HG03039 (cell line): ENCODE results near the gene IFNK.

Experiments
- ATAC-seq: cut with Tn5 transposase; IDR thresholded peaks from one replicate; pipeline ENCODE4 v1.9.1; 2021; ENCODE audit warnings: mild to moderate bottlenecking, moderate library complexity; ENCODE audit not compliant: unreplicated experiment

Gene IFNK

GRCh38 chr9:27537027-27537435, 12.9 kb downstream of the IFNK start:
- ATAC-seq = no peak

GRCh38 chr9:27537756-27538155, 13.7 kb downstream of the IFNK start:
- no peak for ATAC-seq

- no peak for ATAC-seq
Measured at GRCh38 chr9:27538647-27539046, 14.6 kb downstream of the IFNK start.

- ATAC-seq = peak; percentile 47
Measured at GRCh38 chr9:27539479-27540441, 15.7 kb downstream of the IFNK start.

GRCh38 chr9:27540502-27540901, 16.4 kb downstream of the IFNK start:
- ATAC-seq = no peak

GRCh38 chr9:27541740-27542139, 17.6 kb downstream of the IFNK start:
- ATAC-seq = no peak

- no peak for ATAC-seq
Measured at GRCh38 chr9:27542508-27542907, 18.4 kb downstream of the IFNK start.

GRCh38 chr9:27545471-27545870, 21.4 kb downstream of the IFNK start:
- ATAC-seq = no peak

- ATAC-seq = no peak
Measured at GRCh38 chr9:27548055-27548741, 24.1 kb downstream of the IFNK start.

GRCh38 chr9:27549196-27549755, 25.2 kb downstream of the IFNK start:
- ATAC-seq = no peak

- no peak for ATAC-seq
Measured at GRCh38 chr9:27554712-27555111, 30.6 kb downstream of the IFNK start.

GRCh38 chr9:27556470-27556869, 32.4 kb downstream of the IFNK start:
- no peak for ATAC-seq

GRCh38 chr9:27558307-27558706, 34.2 kb downstream of the IFNK start:
- no peak for ATAC-seq

GRCh38 chr9:27560457-27560856, 36.4 kb downstream of the IFNK start:
- ATAC-seq = no peak

- peak; percentile 66 for ATAC-seq
Measured at GRCh38 chr9:27561685-27562084, 37.6 kb downstream of the IFNK start.

GRCh38 chr9:27563738-27564430, 39.8 kb downstream of the IFNK start:
- ATAC-seq = no peak

- no peak for ATAC-seq
Measured at GRCh38 chr9:27564670-27565069, 40.6 kb downstream of the IFNK start.

GRCh38 chr9:27565696-27566095, 41.6 kb downstream of the IFNK start:
- ATAC-seq = no peak

GRCh38 chr9:27566118-27566517, 42.0 kb downstream of the IFNK start:
- no peak for ATAC-seq

GRCh38 chr9:27569406-27569805, 45.3 kb downstream of the IFNK start:
- ATAC-seq = no peak

- ATAC-seq = no peak
Measured at GRCh38 chr9:27571011-27571410, 46.9 kb downstream of the IFNK start.
